DND-41 (cell line): ENCODE results near the gene ZNRF1.

Experiments
- ATAC-seq: fragments of 200-7000 bp; cut with Tn5 transposase; 3 replicates; pipeline ENCODE4 v1.9.1; 2021; ENCODE audit warnings: low read depth; ENCODE audit not compliant: insufficient read depth
- DNase-seq: peaks from one replicate; pipeline ENCODE4 v3.0.0-alpha.2; 2020
- H2AFZ ChIP-seq: 2 replicates; pipeline ENCODE4 v1.6.0; 2012; ENCODE audit warnings: low read depth, low read length
- H3K27ac ChIP-seq: 2 replicates; pipeline ENCODE4 v1.5.1; 2012; ENCODE audit warnings: low read length, inconsistent platforms
- H3K27me3 ChIP-seq: fragments of 200-600 bp; sonication (generic); 2 replicates; pipeline ENCODE4 v1.6.0; 2012; ENCODE audit warnings: low read length, mild to moderate bottlenecking, inconsistent platforms; ENCODE audit not compliant: insufficient read depth, poor library complexity
- H3K36me3 ChIP-seq: 2 replicates; pipeline ENCODE4 v1.5.1; 2012; ENCODE audit warnings: low read length, inconsistent platforms; ENCODE audit not compliant: insufficient read depth
- H3K4me1 ChIP-seq: 2 replicates; pipeline ENCODE4 v1.5.1; 2012; ENCODE audit warnings: mild to moderate bottlenecking, low read length; ENCODE audit not compliant: insufficient read depth
- H3K4me2 ChIP-seq: 2 replicates; pipeline ENCODE4 v1.6.0; 2012; ENCODE audit warnings: mild to moderate bottlenecking, moderate library complexity, low read length, inconsistent platforms; ENCODE audit not compliant: insufficient read depth
- H3K4me3 ChIP-seq, 2 experiments: fragments of 200-600 bp in 1 of 2; shearing (Covaris generic) in 1 of 2; 2 replicates each; pipeline ENCODE4 v1.5.1; 2012 to 2016; ENCODE audit warnings: inconsistent platforms in 2 of 2, low read length in 2 of 2, mild to moderate bottlenecking in 2 of 2, low read depth in 1 of 2, moderate library complexity in 1 of 2
- H3K79me2 ChIP-seq: 2 replicates; pipeline ENCODE4 v1.6.0; 2012; ENCODE audit warnings: low read length, inconsistent platforms; ENCODE audit not compliant: insufficient read depth
- H3K9ac ChIP-seq: 2 replicates; pipeline ENCODE4 v1.6.0; 2012; ENCODE audit warnings: low read depth, mild to moderate bottlenecking, inconsistent platforms, low read length, moderate library complexity
- H3K9me3 ChIP-seq: 2 replicates; pipeline ENCODE4 v1.5.1; 2012; ENCODE audit warnings: low read length, moderate library complexity, mild to moderate bottlenecking, inconsistent platforms; ENCODE audit not compliant: insufficient read depth, severe bottlenecking
- H4K20me1 ChIP-seq: 2 replicates; pipeline ENCODE4 v1.6.0; 2012; ENCODE audit warnings: low read length; ENCODE audit not compliant: insufficient read depth
- CTCF ChIP-seq: IDR thresholded peaks from 2 replicates; pipeline ENCODE4 v1.5.1; 2012; ENCODE audit warnings: borderline replicate concordance, low read length, moderate library complexity, mild to moderate bottlenecking; ENCODE audit not compliant: poor library complexity, severe bottlenecking; ENCODE audit errors: extremely low read depth
- EZH2 ChIP-seq: IDR thresholded peaks from 3 replicates; pipeline ENCODE4 v1.6.1; 2012; ENCODE audit warnings: borderline replicate concordance, low read depth, mild to moderate bottlenecking, moderate library complexity, low read length, inconsistent platforms; ENCODE audit not compliant: severe bottlenecking

ZNRF1 gene

GRCh38 chr16:75116081-75116910 is 117.5 kb downstream of the ZNRF1 start, which contains the start of gene LDHD:
LDHD (minus strand) TSS chr16:75116780; CDS start chr16:75116720, 60 bp downstream.
- no peaks in the 10 kb centered on the region for H3K36me3 ChIP-seq
- H2AFZ ChIP-seq: no peak within 1 kb of the TSS
- TF ChIP-seq EZH2 (no peak), CTCF (no peak)
- no peaks in the 10 kb centered on the region for H3K27me3 ChIP-seq
- no peak for ATAC-seq
- no peak within 1 kb of the TSS for H3K9ac ChIP-seq
- H3K79me2 ChIP-seq: peaks cover 7% of the 10 kb centered on the region
- no peak within 1 kb of the TSS for H3K27ac ChIP-seq
- H4K20me1 ChIP-seq: no peaks in the 10 kb centered on the region; the same call in 1 of the 2 replicates
- peaks cover 11% of the 10 kb centered on the region for H3K4me1 ChIP-seq
- no peak within 1 kb of the TSS for H3K4me3 ChIP-seq
- H3K4me2 ChIP-seq: no peak within 1 kb of the TSS
- peaks cover under 1% of the 10 kb centered on the region for H3K9me3 ChIP-seq
- no peak for DNase-seq

- Histone ChIP-seq H3K4me2 (no peak overlapping the region), H3K9me3 (peaks cover 6% of the 10 kb centered on the region), H3K27ac (no peak overlapping the region), H2AFZ (no peak overlapping the region), H4K20me1 (no peaks in the 10 kb centered on the region; the same call in 1 of the 2 replicates), H3K9ac (no peak overlapping the region), H3K27me3 (no peaks in the 10 kb centered on the region), H3K4me3 (no peak overlapping the region), H3K4me1 (peaks cover 5% of the 10 kb centered on the region), H3K79me2 (peaks cover under 1% of the 10 kb centered on the region; the same call in 1 of the 2 replicates), H3K36me3 (no peaks in the 10 kb centered on the region)
- ATAC-seq (no peak), DNase-seq (no peak)
- TF ChIP-seq CTCF: no peak
- TF ChIP-seq EZH2: no peak
These were observed 118.1 kb downstream of the ZNRF1 start for GRCh38 chr16:75116911-75117245.

- TF ChIP-seq EZH2 (no peak), CTCF (no peak)
- ATAC-seq: no peak
- H3K9me3 ChIP-seq: peaks cover 12% of the 10 kb centered on the region
- no peaks in the 10 kb centered on the region for H4K20me1 ChIP-seq
- H3K27me3 ChIP-seq: no peaks in the 10 kb centered on the region
- DNase-seq: no peak
- H2AFZ ChIP-seq: no peak overlapping the region
- no peaks in the 10 kb centered on the region for H3K4me1 ChIP-seq
- 0 out of 2 replicates have a peak, but pooled peaks cover 3% of the 10 kb centered on the region for H3K36me3 ChIP-seq
- H3K79me2 ChIP-seq: no peaks in the 10 kb centered on the region
- H3K27ac ChIP-seq: no peak overlapping the region
- H3K4me3 ChIP-seq: no peak overlapping the region
- no peak overlapping the region for H3K9ac ChIP-seq
- no peak overlapping the region for H3K4me2 ChIP-seq
These were observed 120.2 kb downstream of the ZNRF1 start for GRCh38 chr16:75118943-75119539.
